ENCODE data around the gene WWTR1.
A peak's percentile ranks its signal among the peaks of the same experiment; 100 is the strongest.

The WWTR1 gene

DNA sequence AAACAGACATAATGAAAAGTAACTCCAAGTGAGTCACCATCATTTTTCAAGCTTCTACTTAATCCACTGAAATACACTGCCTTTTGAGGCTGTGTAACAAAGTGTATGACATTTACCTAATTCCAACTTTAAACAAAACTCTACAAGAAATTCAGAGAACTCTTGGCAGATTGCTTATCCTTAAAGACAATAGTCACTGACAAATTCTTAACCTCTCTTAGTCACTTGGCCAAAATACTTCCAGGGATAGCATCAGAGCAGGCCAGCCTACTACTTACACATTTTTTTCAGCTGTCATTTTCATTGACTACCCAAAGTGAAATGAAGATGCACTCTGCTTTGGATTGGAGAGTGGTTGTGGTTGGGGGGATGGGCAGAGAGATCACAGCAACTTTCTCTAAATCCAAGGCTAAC lies 3.6 kb downstream of the WWTR1 start:
- no peak for DNase-seq

GRCh38 chr3:149653564-149653963 lies 4.3 kb downstream of the WWTR1 start:
- DNase-seq: no peak

DNA sequence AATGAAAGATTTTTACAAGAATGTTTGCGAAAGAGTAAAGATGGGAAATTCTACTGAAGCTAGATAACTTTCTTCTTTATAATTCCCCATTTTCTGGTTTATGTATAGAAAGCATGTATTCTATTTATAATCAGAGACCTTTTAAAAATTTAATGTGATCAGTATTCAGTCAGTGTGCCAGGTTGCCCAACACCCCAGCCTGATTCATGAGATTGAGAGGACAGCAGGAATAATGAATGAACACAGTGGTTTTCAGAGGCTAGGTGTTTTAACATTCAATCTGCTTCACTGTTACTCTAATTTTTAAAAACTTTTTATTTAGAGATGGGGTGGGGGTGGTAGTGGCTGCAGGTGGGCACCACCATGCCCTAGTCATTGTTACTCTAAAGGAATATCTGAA lies 4.7 kb downstream of the WWTR1 start:
- no peak for DNase-seq

GRCh38 chr3:149650828-149651227 lies 7.0 kb downstream of the WWTR1 start:
- DNase-seq: no peak

GRCh38 chr3:149648525-149648924 lies 9.3 kb downstream of the WWTR1 start:
- DNase-seq: no peak

DNA sequence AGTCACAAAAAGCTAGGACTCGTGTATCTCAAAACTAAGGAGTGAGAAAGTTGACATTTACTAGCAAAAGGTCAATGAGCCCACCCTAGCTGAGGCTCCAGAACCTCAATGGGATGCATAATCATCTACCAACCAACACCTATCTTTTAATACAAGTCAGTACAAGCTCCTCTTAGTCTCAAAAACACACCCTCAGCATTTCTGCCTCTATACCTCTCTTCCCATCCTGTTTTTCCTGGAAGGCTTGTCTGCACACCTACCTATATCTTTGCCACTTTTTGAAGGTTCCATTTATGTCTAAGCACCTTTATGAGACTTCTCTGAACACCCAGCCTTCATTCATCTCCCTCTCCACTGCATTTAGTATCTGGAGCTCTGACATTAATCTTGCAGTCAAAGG lies 10.0 kb downstream of the WWTR1 start:
- DNase-seq: no peak

- no peak for DNase-seq
Measured at GRCh38 chr3:149647285-149647684, 10.5 kb downstream of the WWTR1 start.

DNA sequence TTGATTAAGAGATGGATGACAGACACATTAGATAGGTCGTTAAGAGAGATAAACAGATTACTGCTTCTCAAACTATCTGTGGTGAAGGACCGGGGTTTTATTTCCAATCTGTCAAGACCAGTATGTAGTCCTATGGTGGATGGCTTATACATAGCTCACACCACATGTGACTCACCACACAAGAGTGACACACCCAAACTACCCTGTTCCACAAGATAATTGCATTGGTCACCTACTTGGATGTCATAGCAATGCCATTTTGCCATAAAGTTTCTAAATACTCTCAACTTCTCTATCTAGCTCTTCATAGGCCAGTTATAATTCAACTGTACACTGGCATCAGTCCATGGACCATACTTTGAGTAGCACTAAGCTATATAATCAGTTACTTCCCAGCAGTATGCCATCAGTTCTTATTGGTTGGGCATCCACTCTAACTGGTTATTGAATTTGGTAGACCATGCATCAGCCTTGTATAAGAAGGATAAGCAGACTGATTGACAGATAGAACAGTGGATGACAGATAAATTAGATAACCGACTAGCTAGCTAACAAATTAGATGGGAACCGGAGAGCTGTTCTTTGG lies 11.6 kb downstream of the WWTR1 start:
- peak in 2 of 3 donors; percentile 49 to 53 for DNase-seq

- DNase-seq: no peak
Measured at GRCh38 chr3:149643963-149644362, 13.9 kb downstream of the WWTR1 start.

DNA sequence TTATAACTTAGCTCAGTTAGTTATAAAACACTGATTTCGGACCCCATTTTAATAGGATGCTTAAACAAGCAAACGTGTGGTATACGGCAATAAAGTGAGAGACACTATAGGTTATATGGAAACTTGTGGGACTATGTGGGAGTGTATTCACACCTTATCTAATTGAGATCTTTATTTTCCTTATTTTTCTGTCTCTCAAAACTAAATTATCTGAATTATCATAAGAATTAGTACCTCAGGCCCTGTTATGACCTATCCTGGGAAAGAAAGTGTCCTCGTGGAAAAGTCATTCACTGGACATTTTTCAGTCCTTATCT lies 14.4 kb downstream of the WWTR1 start:
- DNase-seq: no peak

DNA sequence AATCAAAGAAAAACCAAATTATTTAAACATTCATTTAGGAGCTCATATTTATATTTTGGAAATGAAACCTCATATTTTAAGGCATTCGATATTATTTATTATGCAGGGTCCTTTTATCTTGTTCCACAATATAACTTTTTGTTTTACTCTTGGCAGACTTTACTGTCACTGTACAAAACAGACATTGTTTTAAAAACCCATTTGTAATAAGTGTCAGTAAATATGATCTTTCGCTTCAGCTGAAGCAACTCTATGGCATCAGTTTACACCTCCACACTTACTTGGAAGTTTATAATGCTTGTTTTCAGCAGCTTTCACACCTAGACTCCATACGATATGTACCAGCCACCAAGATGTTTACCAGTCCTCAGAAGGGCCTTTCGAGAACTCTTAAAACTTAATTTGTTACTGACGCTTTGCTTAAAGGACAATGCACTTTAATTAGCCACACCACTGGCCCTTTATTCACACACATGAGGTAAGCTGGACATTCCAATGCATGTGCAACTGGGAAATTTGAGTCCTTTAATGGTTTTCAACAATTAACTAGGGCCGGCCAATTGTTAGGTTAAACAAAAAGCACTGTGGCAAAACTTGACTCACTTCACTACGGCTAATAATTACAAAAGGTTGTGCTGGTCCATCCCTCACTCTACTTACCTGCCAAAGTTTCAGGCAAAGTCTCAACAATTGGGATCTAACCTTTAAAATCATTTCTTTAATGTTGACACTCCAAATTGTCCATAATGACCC lies 16.7 kb downstream of the WWTR1 start:
- no peak for DNase-seq

DNA sequence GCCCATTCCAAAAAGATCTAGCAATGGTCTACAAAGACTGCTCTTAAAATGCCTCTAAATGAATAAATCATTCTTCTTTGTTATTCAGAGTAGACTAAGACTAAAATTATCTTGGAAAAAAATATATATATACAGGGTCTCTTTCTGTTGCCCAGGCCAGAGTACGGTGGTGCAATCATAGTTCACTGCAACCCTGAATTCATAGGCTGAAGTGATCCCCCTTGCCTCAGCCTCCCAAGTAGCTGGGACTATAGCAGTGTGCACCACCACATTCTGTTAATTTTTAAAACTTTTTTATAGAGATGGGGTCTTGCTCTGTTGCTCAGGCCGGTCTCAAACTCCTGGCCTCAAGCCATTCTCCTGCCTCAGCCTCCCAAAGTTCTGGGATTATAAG lies 18.7 kb downstream of the WWTR1 start:
- no peak for DNase-seq

GRCh38 chr3:149638228-149639092 lies 19.4 kb downstream of the WWTR1 start:
- no peak for DNase-seq

- no peak for DNase-seq
Measured at GRCh38 chr3:149635396-149635795, 22.4 kb downstream of the WWTR1 start.

DNA sequence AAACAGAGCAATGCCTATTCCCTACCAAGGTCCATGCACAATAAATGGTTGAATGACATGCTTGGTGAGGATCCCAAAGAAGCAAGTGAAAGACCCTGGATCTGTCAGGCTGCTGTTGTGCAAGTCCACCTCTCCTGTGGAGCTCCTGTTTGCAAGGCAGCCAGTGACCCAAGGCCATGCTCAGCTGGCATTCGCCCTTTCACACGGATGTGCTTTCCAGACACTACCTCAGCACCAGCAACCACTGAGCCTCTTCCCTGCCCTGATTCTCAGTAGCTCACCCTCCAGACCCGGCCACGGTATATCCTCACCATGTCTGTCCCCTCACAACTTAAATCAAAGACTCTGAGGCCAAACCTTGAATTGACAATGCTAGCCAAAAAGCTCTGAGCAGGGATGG lies 23.3 kb downstream of the WWTR1 start:
- DNase-seq: no peak

GRCh38 chr3:149634072-149634471 lies 23.8 kb downstream of the WWTR1 start:
- no peak for DNase-seq

DNA sequence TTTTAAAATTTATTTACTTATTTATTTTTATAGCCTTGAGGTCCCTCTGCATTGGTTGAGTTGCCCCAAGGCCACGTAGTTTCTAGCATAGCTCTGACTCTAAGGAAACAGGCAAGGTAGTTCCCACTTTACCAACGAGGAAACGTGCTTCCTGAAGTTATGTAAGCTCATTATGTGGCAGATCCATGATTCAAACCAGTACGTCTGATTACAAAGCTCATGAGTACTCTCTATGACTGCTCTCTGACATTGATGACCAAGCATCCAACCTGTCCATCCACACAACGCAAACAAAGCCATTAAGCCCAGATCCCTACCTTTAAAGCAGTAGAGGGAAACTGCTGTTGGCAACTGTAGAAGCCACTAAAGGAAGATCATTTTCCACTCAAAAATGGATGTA lies 25.6 kb downstream of the WWTR1 start:
- DNase-seq: no peak

- no peak for DNase-seq
Measured at GRCh38 chr3:149630806-149631205, 27.0 kb downstream of the WWTR1 start.

GRCh38 chr3:149628957-149629670 lies 28.7 kb downstream of the WWTR1 start:
- no peak for DNase-seq

DNA sequence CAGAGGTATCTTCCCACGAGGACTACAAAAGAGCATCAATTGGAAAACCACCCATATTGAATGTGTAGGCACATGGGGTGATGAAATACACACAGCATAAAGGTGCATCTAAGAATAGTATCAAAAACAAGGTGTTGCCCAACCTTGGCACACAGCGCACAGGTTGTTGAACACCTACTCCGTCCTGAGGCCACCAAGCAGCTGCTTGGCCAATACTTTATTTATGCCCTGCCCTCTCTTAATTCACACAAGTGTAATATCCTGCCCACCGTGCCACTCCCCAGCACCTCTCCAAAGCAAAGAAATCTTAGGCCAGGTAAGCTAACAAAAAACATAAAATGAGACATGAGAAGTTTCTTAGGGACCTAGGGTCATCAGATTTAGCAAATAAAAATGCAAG lies 31.2 kb downstream of the WWTR1 start:
- DNase-seq: no peak

DNA sequence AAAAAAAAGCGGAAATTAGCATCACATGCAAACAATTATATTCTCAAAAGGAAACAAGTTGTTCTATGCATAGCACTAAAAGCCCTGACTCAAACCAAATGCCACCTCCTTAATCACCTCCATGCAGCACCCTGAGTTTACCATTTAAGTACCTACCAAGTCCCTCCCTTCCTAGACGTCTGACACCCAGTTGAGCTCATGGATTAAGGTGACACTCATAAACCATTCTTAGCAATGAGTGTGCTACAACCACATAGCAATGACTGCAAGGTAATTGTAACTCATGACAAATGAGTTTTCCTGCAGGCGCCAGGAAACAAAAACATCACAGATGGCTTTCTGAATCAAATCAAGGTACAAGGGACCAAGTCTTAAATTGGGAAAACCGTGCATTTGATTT lies 32.0 kb downstream of the WWTR1 start:
- DNase-seq: no peak

DNA sequence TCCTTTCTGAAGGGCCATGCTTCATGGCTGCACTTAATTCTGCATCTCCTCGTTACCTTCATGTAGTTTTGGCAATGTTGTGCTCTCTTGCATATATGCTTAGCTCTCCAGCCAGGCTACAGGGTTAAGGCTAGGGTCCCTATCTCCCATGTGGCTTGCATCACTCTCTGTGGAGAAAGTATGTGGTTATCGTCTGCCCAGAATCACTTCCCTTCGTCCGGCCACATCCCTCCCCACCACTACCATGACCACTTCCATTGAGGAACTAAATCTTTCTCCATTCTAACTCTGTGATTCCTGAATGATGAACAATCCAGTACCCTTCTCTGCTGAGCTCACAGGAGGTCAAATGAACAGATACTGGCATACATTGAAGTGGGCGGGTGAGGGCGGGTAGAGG lies 34.0 kb downstream of the WWTR1 start:
- DNase-seq: peak; percentile 60 to 74 (median 63)

DNA sequence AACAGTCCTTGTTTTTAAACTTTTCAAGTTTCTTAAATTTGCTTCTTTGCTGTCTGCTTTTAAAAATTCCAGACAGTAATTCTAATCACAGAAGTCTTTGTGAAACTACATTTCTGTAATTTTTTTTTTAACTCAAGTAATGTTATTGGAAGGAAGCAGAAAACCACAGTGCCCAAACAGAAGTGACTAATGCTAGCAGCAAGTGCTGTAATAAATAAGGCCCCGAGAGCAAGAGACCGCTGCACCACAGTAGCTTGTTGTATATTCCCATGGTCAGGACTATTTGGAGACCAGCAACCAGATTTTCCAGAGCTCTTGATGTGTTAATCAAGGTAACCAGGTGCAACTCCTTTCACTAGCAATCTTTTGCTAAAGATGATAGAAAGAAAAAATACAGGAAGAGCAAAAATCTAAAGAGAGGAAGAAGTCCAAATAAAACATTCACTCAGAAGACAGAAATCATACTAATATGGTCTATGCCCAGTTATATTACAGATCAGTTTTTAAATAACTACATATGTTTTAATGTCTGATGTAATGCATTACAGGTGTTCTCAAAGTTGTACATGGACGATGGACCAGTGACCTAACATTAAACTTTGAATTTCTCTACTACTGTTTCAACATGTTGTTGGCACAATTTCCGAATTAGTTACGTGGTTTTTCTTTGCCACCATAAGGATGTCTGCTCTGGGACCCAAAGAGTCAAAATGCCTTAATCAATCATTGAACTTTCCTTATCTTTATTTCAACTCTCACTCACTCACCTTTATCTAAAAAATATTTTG lies 36.4 kb downstream of the WWTR1 start:
- peak; percentile 58 to 73 (median 67) for DNase-seq

Measured in suppressor macrophage treated with lipopolysaccharide for 1 hour (primary cell).